Gastrocnemius medialis (tissue), 4 donors: ENCODE measurements around the gene OR10H1.

Source experiments
- POLR2A ChIP-seq, 2 donors: fragments of 450-650 bp; IDR thresholded peaks; one replicate each; pipeline ENCODE4 v1.6.1; 2017; ENCODE audit warnings: antibody characterized with exemption in 2 of 2, mild to moderate bottlenecking in 2 of 2, moderate library complexity in 2 of 2
- TF ChIP-seq, protein P1 (sequence below), 5 experiments: fragments of 450-650 bp in 3 of 5; fragments of 200-600 bp in 2 of 5; sonication (generic) in 2 of 5; IDR thresholded peaks in 4 of 5; conservative IDR thresholded peaks in 1 of 5; 1 replicate in 4 of 5; 2 replicates in 1 of 5; pipeline ENCODE4 v1.5.1; 2016 to 2019; ENCODE audit warnings: antibody characterized with exemption in 5 of 5, mild to moderate bottlenecking in 3 of 5, moderate library complexity in 3 of 5

GRCh38 chr19:15776991-15777970 lies 38.2 kb downstream of the OR10H1 start:
- TF ChIP-seq, protein P1, sequence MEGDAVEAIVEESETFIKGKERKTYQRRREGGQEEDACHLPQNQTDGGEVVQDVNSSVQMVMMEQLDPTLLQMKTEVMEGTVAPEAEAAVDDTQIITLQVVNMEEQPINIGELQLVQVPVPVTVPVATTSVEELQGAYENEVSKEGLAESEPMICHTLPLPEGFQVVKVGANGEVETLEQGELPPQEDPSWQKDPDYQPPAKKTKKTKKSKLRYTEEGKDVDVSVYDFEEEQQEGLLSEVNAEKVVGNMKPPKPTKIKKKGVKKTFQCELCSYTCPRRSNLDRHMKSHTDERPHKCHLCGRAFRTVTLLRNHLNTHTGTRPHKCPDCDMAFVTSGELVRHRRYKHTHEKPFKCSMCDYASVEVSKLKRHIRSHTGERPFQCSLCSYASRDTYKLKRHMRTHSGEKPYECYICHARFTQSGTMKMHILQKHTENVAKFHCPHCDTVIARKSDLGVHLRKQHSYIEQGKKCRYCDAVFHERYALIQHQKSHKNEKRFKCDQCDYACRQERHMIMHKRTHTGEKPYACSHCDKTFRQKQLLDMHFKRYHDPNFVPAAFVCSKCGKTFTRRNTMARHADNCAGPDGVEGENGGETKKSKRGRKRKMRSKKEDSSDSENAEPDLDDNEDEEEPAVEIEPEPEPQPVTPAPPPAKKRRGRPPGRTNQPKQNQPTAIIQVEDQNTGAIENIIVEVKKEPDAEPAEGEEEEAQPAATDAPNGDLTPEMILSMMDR (IDR thresholded peaks at IDR 0.05 in 4 of 5, conservative IDR thresholded peaks at IDR 0.05 in 1 of 5): no peak
- TF ChIP-seq POLR2A (IDR thresholded peaks at IDR 0.05): no peak
